Vagina (tissue), 2 donors: Measurements from ENCODE around the gene PARD3. TPM values are rescaled to one million over a fixed set of nuclear protein-coding genes. Genes with fewer than 3 reads are reported as not detected.

ENCODE experiments used
- DNase-seq, 2 donors: peaks; one replicate each; pipeline ENCODE4 v3.0.0-alpha.2; 2017; ENCODE audit errors: extremely low spot score in 2 of 2
- H3K27ac ChIP-seq: fragments of 200-600 bp; sonication (generic); one replicate; pipeline ENCODE4 v1.5.1; 2019
- H3K27me3 ChIP-seq: fragments of 200-600 bp; sonication (generic); one replicate; pipeline ENCODE4 v1.5.1; 2019
- H3K36me3 ChIP-seq, 2 donors: fragments of 200-600 bp; sonication (generic); one replicate each; pipeline ENCODE4 v1.5.1; 2017 to 2019
- H3K4me1 ChIP-seq: fragments of 200-600 bp; sonication (generic); one replicate; pipeline ENCODE4 v1.5.1; 2019
- H3K4me3 ChIP-seq, 2 donors: fragments of 200-600 bp; sonication (generic); 1 replicate in 1 of 2; 2 replicates in 1 of 2; pipeline ENCODE4 v1.5.1; 2016 to 2019
- H3K9me3 ChIP-seq: fragments of 200-600 bp; sonication (generic); one replicate; pipeline ENCODE4 v1.5.1; 2019
- POLR2A ChIP-seq, 2 donors: fragments of 450-650 bp; IDR thresholded peaks; one replicate each; pipeline ENCODE4 v1.6.1; 2017; ENCODE audit warnings: antibody characterized with exemption in 2 of 2, mild to moderate bottlenecking in 2 of 2, moderate library complexity in 2 of 2
- POLR2AphosphoS5 ChIP-seq, 2 donors: sonication (generic); formaldehyde crosslinking; IDR thresholded peaks; one replicate each; pipeline ENCODE4 v1.9.0; 2017; ENCODE audit warnings: antibody characterized with exemption in 2 of 2, mild to moderate bottlenecking in 2 of 2, low read depth in 1 of 2; ENCODE audit not compliant: insufficient read depth in 1 of 2
- intact Hi-C: fragments of 100-400 bp; cut with DNase I; formaldehyde crosslinking; loops from one replicate; pipeline ENCODE4 v1.15.1; 2023
- total RNA-seq: library from RNA; depleted of rRNA; stranded (reverse); fragments of >200 nt; gene quantifications from one replicate; pipeline ENCODE4 v1.2.3, GENCODE V29; 2016
- TF ChIP-seq, protein P1 (sequence below), 3 experiments: fragments of 450-650 bp in 2 of 3; fragments of 200-600 bp in 1 of 3; sonication (generic) in 1 of 3; IDR thresholded peaks; one replicate each; pipeline ENCODE4 v1.5.1; 2017 to 2019; ENCODE audit warnings: antibody characterized with exemption in 3 of 3, mild to moderate bottlenecking in 2 of 3, moderate library complexity in 2 of 3

PARD3 gene
- total RNA-seq, 1 donor from 2014 or later, result 95.5 TPM

- no peak for TF ChIP-seq POLR2AphosphoS5 (IDR thresholded peaks at IDR 0.05; ENCODE audit: insufficient read depth in 1 of 2, low read depth in 1 of 2)
- TF ChIP-seq POLR2A (IDR thresholded peaks at IDR 0.05), result no peak
- TF ChIP-seq, protein P1, sequence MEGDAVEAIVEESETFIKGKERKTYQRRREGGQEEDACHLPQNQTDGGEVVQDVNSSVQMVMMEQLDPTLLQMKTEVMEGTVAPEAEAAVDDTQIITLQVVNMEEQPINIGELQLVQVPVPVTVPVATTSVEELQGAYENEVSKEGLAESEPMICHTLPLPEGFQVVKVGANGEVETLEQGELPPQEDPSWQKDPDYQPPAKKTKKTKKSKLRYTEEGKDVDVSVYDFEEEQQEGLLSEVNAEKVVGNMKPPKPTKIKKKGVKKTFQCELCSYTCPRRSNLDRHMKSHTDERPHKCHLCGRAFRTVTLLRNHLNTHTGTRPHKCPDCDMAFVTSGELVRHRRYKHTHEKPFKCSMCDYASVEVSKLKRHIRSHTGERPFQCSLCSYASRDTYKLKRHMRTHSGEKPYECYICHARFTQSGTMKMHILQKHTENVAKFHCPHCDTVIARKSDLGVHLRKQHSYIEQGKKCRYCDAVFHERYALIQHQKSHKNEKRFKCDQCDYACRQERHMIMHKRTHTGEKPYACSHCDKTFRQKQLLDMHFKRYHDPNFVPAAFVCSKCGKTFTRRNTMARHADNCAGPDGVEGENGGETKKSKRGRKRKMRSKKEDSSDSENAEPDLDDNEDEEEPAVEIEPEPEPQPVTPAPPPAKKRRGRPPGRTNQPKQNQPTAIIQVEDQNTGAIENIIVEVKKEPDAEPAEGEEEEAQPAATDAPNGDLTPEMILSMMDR (IDR thresholded peaks at IDR 0.05), result no peak
- H3K4me1 ChIP-seq, result peaks cover 15% of the 10 kb centered on the region
Observed at GRCh38 chr10:34651416-34652195, 163.5 kb downstream of the PARD3 start.

DNA sequence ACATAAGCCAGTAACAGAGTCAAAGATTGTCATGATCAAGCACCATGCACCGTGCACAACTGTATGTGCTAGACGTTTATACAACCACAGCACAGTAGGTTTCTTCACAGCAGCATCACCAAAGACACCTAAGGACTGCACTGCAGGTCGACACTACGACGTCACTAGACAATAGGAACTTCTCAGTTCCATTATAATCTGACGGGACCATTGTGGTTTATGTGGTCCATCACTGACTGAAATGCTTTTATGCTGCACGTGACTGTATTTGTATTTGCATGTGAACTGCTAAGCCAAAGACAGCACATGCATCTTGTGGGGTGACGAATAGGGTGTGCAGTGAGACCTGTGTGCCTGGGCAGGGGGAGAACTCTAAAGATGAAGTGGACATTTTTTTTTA, 164.9 kb downstream of the PARD3 start:
- DNase-seq, result no peak
- Histone ChIP-seq H3K9me3 (no peaks in the 10 kb centered on the region), H3K4me1 (peaks cover 13% of the 10 kb centered on the region), H3K27me3 (no peaks in the 10 kb centered on the region), H3K36me3 (no peaks in the 10 kb centered on the region), H3K4me3 (no peak overlapping the region), H3K27ac (no peak overlapping the region)
- intact Hi-C loops, result no loop called here
- TF ChIP-seq, protein P1 (IDR thresholded peaks at IDR 0.05), result no peak
- no peak for TF ChIP-seq POLR2AphosphoS5 (IDR thresholded peaks at IDR 0.05; ENCODE audit: insufficient read depth in 1 of 2, low read depth in 1 of 2)
- no peak for TF ChIP-seq POLR2A (IDR thresholded peaks at IDR 0.05)

More at GRCh38 chr10:34651416-34652195, 163.5 kb downstream of the PARD3 start:
- intact Hi-C loops, result no loop called here
- Histone ChIP-seq H3K27me3 (no peaks in the 10 kb centered on the region), H3K9me3 (no peaks in the 10 kb centered on the region), H3K36me3 (no peaks in the 10 kb centered on the region), H3K4me3 (no peak overlapping the region), H3K27ac (no peak overlapping the region)
- DNase-seq, result no peak

DNA sequence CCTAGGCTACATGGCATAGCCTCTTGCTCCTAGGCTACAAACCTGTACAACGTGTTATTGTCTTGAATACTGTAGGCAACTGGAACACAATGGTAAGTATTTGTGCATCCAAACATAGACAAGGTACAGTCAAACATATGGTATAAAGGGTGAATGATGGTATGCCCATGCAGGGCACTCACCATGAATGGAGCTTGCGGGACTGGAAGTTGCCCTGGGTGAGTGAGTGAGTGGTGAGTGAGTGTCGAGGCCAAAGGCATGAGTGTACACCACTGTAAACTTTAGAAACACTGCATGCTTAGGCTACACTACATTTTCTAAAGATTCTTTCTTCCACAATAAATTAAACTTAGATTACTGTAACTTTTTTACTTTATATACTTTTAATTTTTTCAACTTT, 165.7 kb downstream of the PARD3 start:
- Histone ChIP-seq H3K27ac (no peak overlapping the region), H3K4me3 (no peak overlapping the region), H3K27me3 (no peaks in the 10 kb centered on the region), H3K4me1 (peaks cover 14% of the 10 kb centered on the region), H3K36me3 (no peaks in the 10 kb centered on the region), H3K9me3 (no peaks in the 10 kb centered on the region)
- TF ChIP-seq, protein P1 (IDR thresholded peaks at IDR 0.05), result no peak
- TF ChIP-seq POLR2AphosphoS5 (IDR thresholded peaks at IDR 0.05; ENCODE audit: insufficient read depth in 1 of 2, low read depth in 1 of 2) (no peak), POLR2A (IDR thresholded peaks at IDR 0.05) (no peak)
- DNase-seq, result no peak
- intact Hi-C loops, result no loop called here

DNA sequence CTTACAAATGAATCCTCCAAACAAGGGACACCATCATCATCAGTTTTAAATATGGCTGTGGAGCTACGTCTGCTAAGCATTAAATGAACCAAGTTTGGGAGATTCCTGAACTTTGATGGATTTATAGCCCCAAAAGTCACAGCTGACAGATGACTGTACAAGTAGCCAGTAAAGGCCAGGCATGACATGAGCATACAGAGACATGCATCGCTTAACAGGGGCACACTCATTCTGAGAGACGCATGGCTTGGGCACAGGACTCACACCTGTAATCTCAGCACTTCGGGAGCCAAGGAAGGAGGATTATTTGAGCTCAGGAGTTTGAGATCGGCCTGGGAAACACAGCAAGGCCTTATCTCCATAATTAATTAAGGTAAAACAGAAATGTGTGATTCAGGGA, 166.2 kb downstream of the PARD3 start:
- H3K4me1 ChIP-seq, result peaks cover 19% of the 10 kb centered on the region
- H3K27ac ChIP-seq, result no peak overlapping the region
- intact Hi-C loops, result no loop called here
- no peaks in the 10 kb centered on the region for H3K9me3 ChIP-seq
- no peaks in the 10 kb centered on the region for H3K36me3 ChIP-seq
- TF ChIP-seq, protein P1 (IDR thresholded peaks at IDR 0.05), result no peak
- TF ChIP-seq POLR2AphosphoS5 (IDR thresholded peaks at IDR 0.05; ENCODE audit: insufficient read depth in 1 of 2, low read depth in 1 of 2) (no peak), POLR2A (IDR thresholded peaks at IDR 0.05) (no peak)
- no peak for DNase-seq
- no peaks in the 10 kb centered on the region for H3K27me3 ChIP-seq
- no peak overlapping the region for H3K4me3 ChIP-seq
